Trophoblast cell (in vitro differentiated cells and primary cell): ENCODE measurements around the gene SIRPD.

Experiments used
- DNase-seq, 2 donors: peaks; one replicate each; pipeline ENCODE4 v3.0.0-alpha.2; 2016
- H2AFZ ChIP-seq: 2 replicates; pipeline ENCODE4 v1.6.1; 2013; ENCODE audit warnings: low read length, moderate library complexity, mild to moderate bottlenecking; ENCODE audit not compliant: insufficient read depth, poor library complexity
- H2AK5ac ChIP-seq: 2 replicates; pipeline ENCODE4 v1.6.1; 2013; ENCODE audit warnings: mild to moderate bottlenecking, low read length
- H2BK120ac ChIP-seq: 2 replicates; pipeline ENCODE4 v1.6.1; 2013; ENCODE audit warnings: low read length, mild to moderate bottlenecking, moderate library complexity; ENCODE audit not compliant: insufficient read depth, poor library complexity
- H2BK12ac ChIP-seq: 2 replicates; pipeline ENCODE4 v1.6.1; 2013; ENCODE audit warnings: mild to moderate bottlenecking, low read length, moderate library complexity
- H2BK5ac ChIP-seq: 2 replicates; pipeline ENCODE4 v1.6.1; 2013; ENCODE audit warnings: low read length, low read depth, moderate library complexity, mild to moderate bottlenecking; ENCODE audit not compliant: poor library complexity
- H3K14ac ChIP-seq: 2 replicates; pipeline ENCODE4 v1.6.1; 2013; ENCODE audit warnings: mild to moderate bottlenecking, low read length
- H3K18ac ChIP-seq: 2 replicates; pipeline ENCODE4 v1.6.1; 2013; ENCODE audit warnings: mild to moderate bottlenecking, low read length
- H3K23ac ChIP-seq: 2 replicates; pipeline ENCODE4 v1.6.1; 2013; ENCODE audit warnings: low read length
- H3K27ac ChIP-seq: 2 replicates; pipeline ENCODE4 v1.5.1; 2013; ENCODE audit warnings: low read depth, mild to moderate bottlenecking, inconsistent platforms, low read length, moderate library complexity
- H3K27me3 ChIP-seq: 2 replicates; pipeline ENCODE4 v1.6.1; 2013; ENCODE audit warnings: inconsistent platforms, mild to moderate bottlenecking, low read length, moderate library complexity; ENCODE audit not compliant: insufficient read depth
- H3K36me3 ChIP-seq, 2 experiments: 1 replicate in 1 of 2; 2 replicates in 1 of 2; pipeline ENCODE4 v1.6.1; 2013; ENCODE audit warnings: low read length in 2 of 2, mild to moderate bottlenecking in 2 of 2, moderate library complexity in 1 of 2; ENCODE audit not compliant: insufficient read depth in 2 of 2, control insufficient read depth in 1 of 2
- H3K4ac ChIP-seq: 2 replicates; pipeline ENCODE4 v1.6.1; 2013; ENCODE audit warnings: low read depth, mild to moderate bottlenecking, low read length, moderate library complexity
- H3K4me1 ChIP-seq, 2 experiments: 1 replicate in 1 of 2; 2 replicates in 1 of 2; pipeline ENCODE4 v1.6.1; 2013; ENCODE audit warnings: low read length in 2 of 2, mild to moderate bottlenecking in 2 of 2, moderate library complexity in 1 of 2; ENCODE audit not compliant: insufficient read depth in 2 of 2, control insufficient read depth in 1 of 2
- H3K4me2 ChIP-seq: 2 replicates; pipeline ENCODE4 v1.6.1; 2013; ENCODE audit warnings: inconsistent platforms, mild to moderate bottlenecking, low read length, moderate library complexity
- H3K4me3 ChIP-seq: 2 replicates; pipeline ENCODE4 v1.5.1; 2013; ENCODE audit warnings: mild to moderate bottlenecking, low read depth, low read length, inconsistent platforms
- H3K79me1 ChIP-seq: one replicate; pipeline ENCODE4 v1.6.1; 2013; ENCODE audit warnings: low read length
- H3K79me2 ChIP-seq: 2 replicates; pipeline ENCODE4 v1.6.1; 2013; ENCODE audit warnings: low read length, mild to moderate bottlenecking; ENCODE audit not compliant: control insufficient read depth, insufficient read depth, poor library complexity
- H3K9ac ChIP-seq: 2 replicates; pipeline ENCODE4 v1.6.1; 2013; ENCODE audit warnings: mild to moderate bottlenecking, low read length
- H3K9me3 ChIP-seq: 2 replicates; pipeline ENCODE4 v1.6.1; 2013; ENCODE audit warnings: low read depth, mild to moderate bottlenecking, control low read depth, inconsistent platforms, low read length; ENCODE audit not compliant: insufficient read depth
- H4K12ac ChIP-seq: 2 replicates; pipeline ENCODE4 v1.6.1; 2013; ENCODE audit warnings: low read depth, mild to moderate bottlenecking, low read length, moderate library complexity
- H4K8ac ChIP-seq: 2 replicates; pipeline ENCODE4 v1.6.1; 2013; ENCODE audit warnings: low read depth, mild to moderate bottlenecking, low read length, moderate library complexity
- H4K91ac ChIP-seq: one replicate; pipeline ENCODE4 v1.6.1; 2013; ENCODE audit warnings: low read depth, mild to moderate bottlenecking, low read length, moderate library complexity
- WGBS: extraction: QIAGEN DNeasy Blood & Tissue Kit; methylation state at CpG from one replicate; pipeline ENCODE4 v1.1.7; 2013; ENCODE audit warnings: missing lambda C conversion rate; ENCODE audit not compliant: insufficient read length, insufficient coverage; ENCODE audit errors: extremely low coverage; 5-methylcytosine and 5-hydroxymethylcytosine counted together

The SIRPD gene

DNA sequence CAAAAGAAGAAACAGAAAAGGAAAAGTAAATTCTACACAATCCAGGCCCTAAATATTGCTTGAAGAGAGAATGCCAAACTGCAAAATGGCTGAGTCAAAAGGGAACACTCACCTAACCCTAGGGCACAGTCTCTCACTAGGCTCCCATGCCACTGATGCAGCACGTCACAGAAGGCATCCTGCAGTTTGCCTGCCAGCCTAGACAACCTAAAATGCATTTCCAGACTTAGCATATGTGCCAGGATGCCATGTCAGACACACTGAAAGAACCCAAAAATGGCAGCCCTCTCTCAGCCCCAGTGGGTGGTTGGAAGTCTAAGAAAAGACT, 10.6 kb upstream of the SIRPD start:
- H4K91ac ChIP-seq, result no peak overlapping the region
- DNase-seq, result no peak
- no peak overlapping the region for H3K4ac ChIP-seq
- WGBS, result no CpG with 5 or more reads among the region's 1 CpG
- H3K14ac ChIP-seq, result no peak overlapping the region
- no peak overlapping the region for H2BK5ac ChIP-seq
- no peak overlapping the region for H4K12ac ChIP-seq
- H3K79me2 ChIP-seq, result no peaks in the 10 kb centered on the region
- no peak overlapping the region for H3K9ac ChIP-seq
- no peaks in the 10 kb centered on the region for H3K79me1 ChIP-seq
- H2BK12ac ChIP-seq, result no peak overlapping the region
- H3K27me3 ChIP-seq, result no peaks in the 10 kb centered on the region
- peak overlapping the region; percentile 29 for H3K23ac ChIP-seq
- H3K18ac ChIP-seq, result no peak overlapping the region
- H3K4me3 ChIP-seq, result no peak overlapping the region
- no peak overlapping the region for H4K8ac ChIP-seq
- H2AFZ ChIP-seq, result no peak overlapping the region
- H3K36me3 ChIP-seq, result no peaks in the 10 kb centered on the region
- H2BK120ac ChIP-seq, result no peak overlapping the region
- no peak overlapping the region for H2AK5ac ChIP-seq
- H3K27ac ChIP-seq, result no peak overlapping the region
- H3K4me1 ChIP-seq, result no peaks in the 10 kb centered on the region
- H3K9me3 ChIP-seq, result no peaks in the 10 kb centered on the region
- no peak overlapping the region for H3K4me2 ChIP-seq

DNA sequence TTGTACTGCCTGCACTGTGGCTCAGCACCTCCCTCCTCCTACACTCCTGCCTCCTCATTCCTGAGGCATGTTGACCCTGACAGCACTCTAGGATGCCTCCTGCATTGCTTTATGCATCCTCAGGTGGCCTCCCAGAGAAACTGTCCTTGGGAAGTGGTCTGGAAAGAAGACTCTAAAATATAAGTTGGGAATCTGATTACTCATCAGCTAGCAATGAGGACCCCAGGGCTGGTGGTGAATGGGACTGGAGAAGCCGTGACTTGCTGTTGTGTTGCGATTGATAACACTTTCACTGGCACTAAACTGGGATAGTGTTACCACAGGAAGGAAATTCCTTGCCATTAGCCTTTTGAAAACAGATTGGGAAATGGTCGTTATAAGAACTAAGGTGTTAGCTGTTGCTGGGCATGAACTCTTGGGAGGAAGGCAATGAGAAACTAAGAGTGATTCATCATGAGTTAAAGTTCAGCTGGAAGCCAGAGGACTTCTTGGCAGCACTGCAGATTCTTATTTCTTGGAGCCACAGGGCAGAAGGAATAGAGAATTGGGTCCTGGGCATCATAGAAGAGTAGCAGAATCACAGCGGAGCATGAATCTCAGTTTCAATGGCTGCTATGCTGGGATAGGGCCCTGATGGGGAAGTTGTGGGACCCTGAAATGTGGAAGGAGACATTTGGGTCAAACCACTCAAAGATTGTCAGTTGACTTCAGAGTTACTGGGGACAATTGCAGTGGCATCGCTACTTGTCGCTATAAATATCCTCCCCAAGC, 10.1 kb upstream of the SIRPD start:
- Histone ChIP-seq H4K91ac (no peak overlapping the region), H3K36me3 (no peaks in the 10 kb centered on the region), H2AK5ac (no peak overlapping the region), H3K27ac (no peak overlapping the region), H3K79me1 (no peaks in the 10 kb centered on the region), H3K18ac (no peak overlapping the region), H3K79me2 (no peaks in the 10 kb centered on the region), H3K27me3 (no peaks in the 10 kb centered on the region), H4K8ac (no peak overlapping the region), H2BK5ac (no peak overlapping the region), H3K9me3 (no peaks in the 10 kb centered on the region), H3K4me3 (no peak overlapping the region), H3K14ac (no peak overlapping the region), H3K4me1 (no peaks in the 10 kb centered on the region), H2BK120ac (no peak overlapping the region), H2AFZ (no peak overlapping the region), H3K4ac (no peak overlapping the region), H3K23ac (no peak overlapping the region), H3K9ac (no peak overlapping the region), H2BK12ac (no peak overlapping the region), H4K12ac (no peak overlapping the region), H3K4me2 (no peak overlapping the region)
- no CpG with 5 or more reads among the region's 6 CpGs for WGBS
- peak; percentile 36 to 46 for DNase-seq

- DNase-seq, result peak; percentile 41 to 48
- Histone ChIP-seq H3K27me3 (no peaks in the 10 kb centered on the region), H3K4me1 (no peaks in the 10 kb centered on the region), H3K14ac (no peak overlapping the region), H2BK120ac (no peak overlapping the region), H3K27ac (no peak overlapping the region), H2AFZ (no peak overlapping the region), H3K79me2 (no peaks in the 10 kb centered on the region), H3K4me2 (no peak overlapping the region), H3K18ac (no peak overlapping the region), H3K79me1 (no peaks in the 10 kb centered on the region), H3K4ac (no peak overlapping the region), H3K4me3 (no peak overlapping the region), H2AK5ac (no peak overlapping the region), H4K8ac (no peak overlapping the region), H4K91ac (no peak overlapping the region), H3K9me3 (no peaks in the 10 kb centered on the region), H4K12ac (no peak overlapping the region), H2BK12ac (no peak overlapping the region), H3K23ac (no peak overlapping the region), H3K36me3 (no peaks in the 10 kb centered on the region), H3K9ac (no peak overlapping the region), H2BK5ac (no peak overlapping the region)
- WGBS, result no CpG with 5 or more reads among the region's 2 CpGs
These were observed 9.2 kb upstream of the SIRPD start for GRCh38 chr20:1566701-1567100.

DNA sequence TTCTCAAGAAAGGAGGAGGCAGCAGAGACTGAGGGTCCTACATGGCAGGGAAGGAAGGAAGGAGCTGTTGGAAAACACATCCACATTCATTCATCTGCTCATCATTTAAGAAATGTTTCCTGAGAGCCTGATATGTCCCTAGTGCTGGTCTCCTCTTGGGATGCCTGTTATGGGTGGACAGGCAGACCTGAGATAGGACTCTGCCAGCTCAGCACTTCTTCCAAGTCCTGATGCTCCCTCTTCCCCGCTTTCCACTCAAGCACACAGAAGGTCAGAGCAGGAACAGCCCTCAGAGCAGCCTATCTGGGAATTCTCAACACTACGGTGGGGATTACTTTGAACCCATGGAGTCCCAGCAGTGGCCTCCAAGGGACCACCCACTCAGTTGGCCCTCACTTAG, 8.0 kb upstream of the SIRPD start:
- Histone ChIP-seq H3K23ac (no peak overlapping the region), H3K9me3 (no peaks in the 10 kb centered on the region), H3K79me1 (no peaks in the 10 kb centered on the region), H3K27me3 (no peaks in the 10 kb centered on the region), H3K4me2 (no peak overlapping the region), H2AFZ (no peak overlapping the region), H2BK5ac (no peak overlapping the region), H2BK120ac (no peak overlapping the region), H3K79me2 (no peaks in the 10 kb centered on the region), H3K36me3 (no peaks in the 10 kb centered on the region), H3K9ac (no peak overlapping the region), H3K4ac (no peak overlapping the region), H4K12ac (no peak overlapping the region), H4K8ac (no peak overlapping the region), H3K18ac (no peak overlapping the region), H3K4me1 (no peaks in the 10 kb centered on the region), H3K14ac (no peak overlapping the region), H3K27ac (no peak overlapping the region), H2BK12ac (no peak overlapping the region), H4K91ac (no peak overlapping the region), H3K4me3 (no peak overlapping the region), H2AK5ac (no peak overlapping the region)
- WGBS, result no CpG with 5 or more reads among the region's 2 CpGs
- DNase-seq, result peak in 1 of 2 donors; percentile 0
